Cortex of kidney (tissue), 1 donor: ENCODE results near the gene OR8G5.
"Not testable (repeated sequence)": the region's sequence is repeated elsewhere in the genome, so short reads cannot be mapped to it uniquely, and the experiment has no call there.

Source experiments
- DNase-seq: peaks from one replicate; lab custom pipeline; 2025; lab: John Stamatoyannopoulos, UW

The OR8G5 gene

GRCh38 chr11:124256076-124256475 is at the start of gene OR8G5:
Gene OR8G5, plus strand, starts transcription at chr11:124256376. Its CDS starts 8,556 bp downstream, at chr11:124264932.
- DNase-seq, result no peak

GRCh38 chr11:124207102-124207792 is 48.9 kb upstream of the OR8G5 start:
- DNase-seq, result no peak

GRCh38 chr11:124209824-124210357 is 46.3 kb upstream of the OR8G5 start:
- DNase-seq, result no peak

GRCh38 chr11:124210421-124210820 is 45.8 kb upstream of the OR8G5 start:
- no peak for DNase-seq

- DNase-seq, result no peak
These were observed 44.9 kb upstream of the OR8G5 start for GRCh38 chr11:124211321-124211720.

- DNase-seq, result no peak
These were observed 42.1 kb upstream of the OR8G5 start for GRCh38 chr11:124214027-124214426.

GRCh38 chr11:124219126-124219525 is 37.0 kb upstream of the OR8G5 start:
- DNase-seq, result no peak

- no peak for DNase-seq
These were observed 33.8 kb upstream of the OR8G5 start for GRCh38 chr11:124222407-124222806.

- not testable (repeated sequence) for DNase-seq
These were observed 31.4 kb upstream of the OR8G5 start for GRCh38 chr11:124224618-124225423.

GRCh38 chr11:124225471-124225870 is 30.7 kb upstream of the OR8G5 start:
- DNase-seq, result no peak

- no peak for DNase-seq
These were observed 22.8 kb upstream of the OR8G5 start for GRCh38 chr11:124233376-124233775.

- DNase-seq, result no peak
These were observed 17.7 kb upstream of the OR8G5 start for GRCh38 chr11:124238512-124238911.

GRCh38 chr11:124240621-124241397 is 15.4 kb upstream of the OR8G5 start, which contains the start of gene OR8G1:
Gene OR8G1, plus strand, starts transcription at chr11:124241095. Its CDS starts 8,581 bp downstream, at chr11:124249676.
- no peak for DNase-seq

GRCh38 chr11:124249869-124250268 is 6.3 kb upstream of the OR8G5 start:
- DNase-seq, result not testable (repeated sequence)

- not testable (repeated sequence) for DNase-seq
These were observed 8.9 kb downstream of the OR8G5 start for GRCh38 chr11:124265041-124265440.

- DNase-seq, result not testable (repeated sequence)
These were observed 14.7 kb downstream of the OR8G5 start for GRCh38 chr11:124270886-124271285.

- no peak for DNase-seq
These were observed 17.8 kb downstream of the OR8G5 start for GRCh38 chr11:124274000-124274399.

GRCh38 chr11:124276081-124276480 is 19.9 kb downstream of the OR8G5 start:
- DNase-seq, result no peak

GRCh38 chr11:124277207-124277606 is 21.0 kb downstream of the OR8G5 start:
- no peak for DNase-seq

- no peak for DNase-seq
These were observed 21.6 kb downstream of the OR8G5 start for GRCh38 chr11:124277804-124278203.

GRCh38 chr11:124278261-124278660 is 22.1 kb downstream of the OR8G5 start:
- DNase-seq, result no peak
